Measurements from ENCODE around the gene SNAP29.

DNA sequence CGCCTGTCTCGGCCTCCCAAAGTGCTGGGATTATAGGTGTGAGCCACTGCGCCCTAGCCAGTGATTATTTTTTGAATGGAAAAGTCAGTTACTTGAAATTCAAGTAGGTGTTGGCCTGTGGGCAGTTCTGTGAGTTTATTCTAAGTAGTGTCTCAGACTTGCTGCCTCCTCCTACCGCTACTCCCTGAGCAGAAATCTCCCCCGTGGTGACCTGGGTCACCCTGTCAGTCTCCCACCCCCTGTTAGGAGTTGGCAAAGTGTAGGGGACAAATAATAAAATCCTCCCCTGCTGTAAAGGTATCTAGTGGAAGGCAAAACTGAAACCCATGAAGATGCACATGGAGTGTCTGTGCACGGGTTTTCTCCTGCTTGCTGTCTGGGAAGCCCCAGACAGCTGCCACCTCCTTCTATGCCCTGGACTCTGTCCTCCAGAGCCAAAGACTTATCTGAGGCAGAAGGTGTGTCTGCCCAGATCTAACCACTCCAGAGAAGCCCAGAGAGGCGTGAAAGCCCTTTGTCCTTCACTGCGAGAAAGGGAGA lies 26.3 kb downstream of the SNAP29 start:
- TF ChIP-seq, protein P1, sequence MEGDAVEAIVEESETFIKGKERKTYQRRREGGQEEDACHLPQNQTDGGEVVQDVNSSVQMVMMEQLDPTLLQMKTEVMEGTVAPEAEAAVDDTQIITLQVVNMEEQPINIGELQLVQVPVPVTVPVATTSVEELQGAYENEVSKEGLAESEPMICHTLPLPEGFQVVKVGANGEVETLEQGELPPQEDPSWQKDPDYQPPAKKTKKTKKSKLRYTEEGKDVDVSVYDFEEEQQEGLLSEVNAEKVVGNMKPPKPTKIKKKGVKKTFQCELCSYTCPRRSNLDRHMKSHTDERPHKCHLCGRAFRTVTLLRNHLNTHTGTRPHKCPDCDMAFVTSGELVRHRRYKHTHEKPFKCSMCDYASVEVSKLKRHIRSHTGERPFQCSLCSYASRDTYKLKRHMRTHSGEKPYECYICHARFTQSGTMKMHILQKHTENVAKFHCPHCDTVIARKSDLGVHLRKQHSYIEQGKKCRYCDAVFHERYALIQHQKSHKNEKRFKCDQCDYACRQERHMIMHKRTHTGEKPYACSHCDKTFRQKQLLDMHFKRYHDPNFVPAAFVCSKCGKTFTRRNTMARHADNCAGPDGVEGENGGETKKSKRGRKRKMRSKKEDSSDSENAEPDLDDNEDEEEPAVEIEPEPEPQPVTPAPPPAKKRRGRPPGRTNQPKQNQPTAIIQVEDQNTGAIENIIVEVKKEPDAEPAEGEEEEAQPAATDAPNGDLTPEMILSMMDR (IDR thresholded peaks at IDR 0.05) = no peak
- TF ChIP-seq POLR2A (IDR thresholded peaks at IDR 0.05) = no peak
